KOPT-K1 (cell line): ENCODE results near the gene SPATS2L.

Experiments
- H3K27ac ChIP-seq: fragments of 200-600 bp; sonication (generic); 2 replicates; pipeline ENCODE4 v1.5.1; 2016; ENCODE audit warnings: antibody characterized with exemption, mild to moderate bottlenecking, low read depth, low read length; ENCODE audit not compliant: poor library complexity, severe bottlenecking
- H3K36me3 ChIP-seq: fragments of 200-600 bp; sonication (generic); 2 replicates; pipeline ENCODE4 v1.5.1; 2017; ENCODE audit warnings: antibody characterized with exemption, mild to moderate bottlenecking, low read length, moderate library complexity; ENCODE audit not compliant: insufficient read depth
- H3K9me3 ChIP-seq: fragments of 200-600 bp; sonication (generic); 2 replicates; pipeline ENCODE4 v1.5.1; 2017; ENCODE audit warnings: antibody characterized with exemption, low read length, mild to moderate bottlenecking; ENCODE audit not compliant: insufficient read depth, poor library complexity, severe bottlenecking

Gene SPATS2L

GRCh38 chr2:200411831-200412230, 105.3 kb downstream of the SPATS2L start:
- Histone ChIP-seq H3K27ac (no peak overlapping the region), H3K9me3 (no peaks in the 10 kb centered on the region), H3K36me3 (no peaks in the 10 kb centered on the region)

GRCh38 chr2:200414367-200414766, 107.9 kb downstream of the SPATS2L start:
- Histone ChIP-seq H3K36me3 (no peaks in the 10 kb centered on the region), H3K9me3 (no peaks in the 10 kb centered on the region), H3K27ac (no peak overlapping the region)

- Histone ChIP-seq H3K27ac (no peak overlapping the region), H3K36me3 (no peaks in the 10 kb centered on the region), H3K9me3 (no peaks in the 10 kb centered on the region)
Observed at GRCh38 chr2:200415455-200415854, 109.0 kb downstream of the SPATS2L start.

- Histone ChIP-seq H3K36me3 (no peaks in the 10 kb centered on the region), H3K9me3 (no peaks in the 10 kb centered on the region), H3K27ac (no peak overlapping the region)
Observed at GRCh38 chr2:200416878-200417277, 110.4 kb downstream of the SPATS2L start.

DNA sequence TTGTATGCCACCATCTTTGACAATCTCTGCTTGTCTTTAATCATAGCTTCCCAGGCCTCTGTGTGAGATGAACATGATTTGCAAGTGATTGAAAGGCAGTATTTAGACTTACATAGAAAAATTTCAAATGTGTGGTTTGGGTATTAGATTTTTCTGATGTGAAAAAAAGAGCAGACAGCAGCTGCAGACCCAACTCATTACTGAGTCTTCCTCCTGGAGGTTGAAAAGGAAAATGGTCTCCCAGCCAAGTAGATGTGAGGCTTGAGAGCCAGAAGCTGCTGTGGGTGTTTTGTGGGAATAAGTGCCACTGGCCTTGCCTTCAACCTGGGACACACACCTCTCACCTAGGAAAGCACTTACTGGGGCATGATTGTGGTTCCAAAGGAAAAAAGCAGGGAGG, 110.9 kb downstream of the SPATS2L start:
- H3K36me3 ChIP-seq: no peaks in the 10 kb centered on the region
- no peaks in the 10 kb centered on the region for H3K9me3 ChIP-seq
- H3K27ac ChIP-seq: no peak overlapping the region

DNA sequence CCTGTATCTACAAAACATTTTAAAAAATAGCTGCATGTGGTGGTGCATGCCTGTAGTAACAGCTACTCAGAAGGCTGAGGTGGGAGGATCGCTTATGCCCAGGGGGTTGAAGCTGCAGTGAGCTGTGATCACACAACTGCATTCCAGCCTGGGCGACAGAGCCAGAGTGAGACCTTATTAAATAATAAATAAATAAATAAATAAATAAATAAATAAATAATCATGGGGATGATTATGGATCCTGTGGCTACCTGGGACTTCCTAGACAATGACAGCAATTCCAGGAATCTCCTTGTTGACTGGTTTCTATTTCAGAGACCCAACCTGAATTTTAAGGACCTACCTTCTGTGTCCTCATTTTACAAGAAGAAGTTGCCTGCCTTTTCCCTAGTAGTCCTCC, 111.9 kb downstream of the SPATS2L start:
- Histone ChIP-seq H3K27ac (no peak overlapping the region), H3K36me3 (no peaks in the 10 kb centered on the region), H3K9me3 (no peaks in the 10 kb centered on the region)

DNA sequence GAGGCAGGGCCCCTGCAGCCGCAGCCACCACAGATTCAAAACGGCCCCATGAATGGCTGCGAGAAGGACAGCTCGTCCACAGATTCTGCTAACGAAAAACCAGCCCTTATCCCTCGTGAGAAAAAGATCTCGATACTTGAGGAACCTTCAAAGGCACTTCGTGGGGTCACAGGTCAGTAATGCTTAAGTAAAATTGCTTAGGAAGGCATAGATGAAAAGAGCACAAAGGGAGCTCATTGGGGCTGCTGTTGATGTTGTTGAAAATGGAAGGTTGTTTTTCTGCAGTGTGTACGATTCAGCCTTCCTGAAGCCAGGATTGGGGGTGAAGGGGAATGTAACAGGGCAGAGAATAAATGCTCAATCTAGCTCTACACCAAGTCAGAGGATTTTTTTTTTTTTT, 112.8 kb downstream of the SPATS2L start:
- Histone ChIP-seq H3K27ac (no peak overlapping the region), H3K36me3 (no peaks in the 10 kb centered on the region), H3K9me3 (no peaks in the 10 kb centered on the region)

DNA sequence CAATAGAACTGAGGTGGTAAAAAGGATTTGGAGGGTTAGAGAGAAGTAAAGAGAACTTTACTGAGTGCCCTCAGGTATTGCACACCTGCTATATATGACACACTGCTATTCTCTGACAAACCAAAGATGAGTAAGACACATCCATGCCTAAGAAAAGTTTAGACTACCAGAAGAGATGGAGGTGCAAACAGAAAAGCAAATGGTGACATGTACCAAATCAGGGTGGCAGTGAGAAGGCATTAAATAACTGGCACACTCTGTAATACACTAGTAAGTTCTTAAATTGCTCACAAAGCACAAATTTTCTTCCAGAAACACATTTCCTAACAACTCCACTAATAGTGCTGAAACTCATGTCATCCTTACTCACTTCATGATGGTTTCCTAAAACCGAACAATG, 114.8 kb downstream of the SPATS2L start:
- Histone ChIP-seq H3K36me3 (no peaks in the 10 kb centered on the region), H3K27ac (no peak overlapping the region), H3K9me3 (no peaks in the 10 kb centered on the region)

DNA sequence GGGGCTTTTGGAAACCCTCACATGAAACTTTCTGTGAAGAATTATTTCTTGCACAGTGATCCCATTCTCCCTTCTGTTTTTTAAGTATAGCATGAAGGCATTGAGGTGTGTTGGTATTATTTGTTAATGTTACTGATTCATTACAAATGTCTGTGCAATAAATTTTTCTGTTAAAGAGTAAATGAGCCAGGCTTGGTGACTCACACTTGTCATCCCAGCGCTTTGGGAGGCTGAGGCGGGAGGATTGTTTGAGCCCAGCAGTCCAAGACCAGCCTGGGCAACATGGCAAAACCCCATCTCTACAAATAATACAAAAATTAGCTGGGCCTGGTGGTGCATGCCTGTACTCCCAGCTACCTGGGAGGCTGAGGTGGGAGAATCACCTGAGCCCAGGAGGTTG, 115.6 kb downstream of the SPATS2L start:
- no peak overlapping the region for H3K27ac ChIP-seq
- H3K36me3 ChIP-seq: no peaks in the 10 kb centered on the region
- H3K9me3 ChIP-seq: no peaks in the 10 kb centered on the region

DNA sequence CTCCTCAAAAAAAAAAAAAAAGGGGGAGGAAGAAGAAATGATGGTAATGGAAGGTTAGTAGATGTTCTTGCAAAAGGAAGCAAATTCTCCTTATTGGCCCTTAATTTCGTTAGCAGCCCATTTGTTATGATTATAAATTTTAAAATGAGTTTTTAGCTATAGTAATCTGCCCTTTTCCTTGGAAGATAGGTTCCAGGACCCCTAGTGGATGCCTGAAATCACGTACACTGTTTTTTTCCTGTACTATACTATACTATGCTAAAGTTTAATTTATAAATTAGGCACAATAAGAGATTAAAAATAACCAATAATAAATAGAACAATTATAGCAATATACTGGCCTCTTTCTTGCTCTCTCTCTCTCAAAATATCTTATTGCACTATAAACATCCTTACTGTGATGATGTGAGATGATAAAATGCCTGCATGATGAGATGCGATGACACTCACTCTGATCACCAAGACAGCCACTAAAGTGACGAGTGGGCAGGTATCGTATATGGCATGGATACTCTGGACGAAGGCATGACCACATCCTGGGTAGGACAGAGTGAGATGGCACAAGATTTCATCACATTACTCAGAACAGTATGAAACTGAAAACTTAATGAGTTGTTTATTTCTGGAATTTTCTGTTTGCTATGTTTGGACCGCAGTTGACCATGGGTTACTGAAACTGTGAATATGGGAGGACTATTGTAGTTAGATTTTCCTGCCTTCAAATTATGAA, 116.2 kb downstream of the SPATS2L start:
- Histone ChIP-seq H3K36me3 (no peaks in the 10 kb centered on the region), H3K9me3 (no peaks in the 10 kb centered on the region), H3K27ac (no peak overlapping the region)

DNA sequence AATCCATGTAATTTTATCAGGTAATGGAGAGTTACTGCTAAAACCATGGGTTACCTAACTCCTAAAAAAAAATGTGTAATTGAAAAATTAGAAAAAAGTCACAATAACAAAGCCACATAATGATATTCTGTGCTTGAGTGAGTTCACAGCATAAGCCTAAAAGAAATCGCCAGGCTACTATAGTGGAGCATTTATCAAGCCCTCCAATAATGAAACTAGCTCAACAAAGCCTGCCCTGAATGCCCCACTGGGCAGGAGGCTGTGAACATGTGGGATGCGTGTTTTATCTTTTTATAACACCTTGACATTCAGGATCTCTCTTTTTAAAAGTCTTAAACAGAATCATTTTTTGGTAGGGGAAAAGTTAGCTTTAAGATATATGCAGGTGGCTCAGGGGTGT, 117.0 kb downstream of the SPATS2L start:
- Histone ChIP-seq H3K27ac (no peak overlapping the region), H3K36me3 (no peaks in the 10 kb centered on the region), H3K9me3 (no peaks in the 10 kb centered on the region)

GRCh38 chr2:200425026-200425821, 118.7 kb downstream of the SPATS2L start:
- H3K36me3 ChIP-seq: no peaks in the 10 kb centered on the region

DNA sequence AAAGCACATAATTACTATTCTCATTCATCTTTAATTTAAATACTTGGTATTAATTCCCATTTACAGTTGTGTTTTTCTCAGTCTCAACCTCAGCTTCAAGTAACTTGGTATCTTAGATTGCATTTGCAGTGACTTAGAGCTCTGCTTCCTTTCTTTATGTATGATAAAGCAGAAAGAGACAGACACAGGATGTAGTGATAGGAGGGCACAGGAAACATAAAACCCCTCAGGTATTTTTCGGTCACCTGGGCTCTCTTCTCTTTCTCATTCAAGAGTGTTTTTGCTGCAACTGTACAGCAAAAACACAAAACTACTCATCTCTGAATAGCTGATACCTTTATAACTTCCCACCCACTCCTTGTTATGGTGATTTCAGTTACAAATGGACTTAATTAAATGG, 120.3 kb downstream of the SPATS2L start:
- Histone ChIP-seq H3K36me3 (no peaks in the 10 kb centered on the region), H3K27ac (no peak overlapping the region), H3K9me3 (no peaks in the 10 kb centered on the region)

More at GRCh38 chr2:200425026-200425821, 118.7 kb downstream of the SPATS2L start:
- Histone ChIP-seq H3K9me3 (no peaks in the 10 kb centered on the region), H3K27ac (no peak overlapping the region)

DNA sequence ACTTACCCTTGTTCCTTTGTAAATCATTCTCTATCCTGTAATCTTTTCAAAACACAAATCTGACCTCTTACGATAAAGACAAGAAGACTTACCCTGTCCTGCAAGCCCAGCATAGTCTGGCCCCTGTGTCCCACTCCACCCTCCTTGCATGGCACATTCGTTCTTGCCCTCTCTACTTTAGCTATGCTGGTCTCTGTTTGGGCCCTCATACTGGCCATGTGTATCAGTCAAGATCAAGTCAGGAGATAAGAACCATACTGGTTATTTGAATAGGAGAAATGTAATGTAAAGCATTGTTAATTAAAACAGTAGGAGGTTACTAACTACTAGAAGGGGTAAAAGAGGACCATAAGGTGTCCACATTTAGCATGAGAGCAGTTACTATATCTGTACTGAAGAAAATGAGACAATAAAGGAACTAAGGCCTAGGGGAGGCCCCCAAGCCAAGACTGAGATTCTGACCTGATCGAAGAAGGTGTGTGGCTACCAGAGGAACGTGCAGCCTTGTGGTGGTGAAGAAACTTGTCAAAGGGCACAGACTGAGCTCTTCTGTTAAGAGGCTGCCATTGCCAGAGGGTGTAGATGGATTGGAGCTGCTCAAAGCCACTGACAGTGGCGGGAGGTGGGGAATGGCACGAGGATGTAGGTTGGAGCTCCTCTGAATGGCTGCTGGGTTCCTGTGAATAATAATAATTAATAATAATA, 122.6 kb downstream of the SPATS2L start:
- Histone ChIP-seq H3K36me3 (no peaks in the 10 kb centered on the region), H3K27ac (no peak overlapping the region)

GRCh38 chr2:200430017-200430416, 123.5 kb downstream of the SPATS2L start:
- Histone ChIP-seq H3K27ac (no peak overlapping the region), H3K9me3 (no peaks in the 10 kb centered on the region), H3K36me3 (no peaks in the 10 kb centered on the region)

More for the DNA sequence above, 122.6 kb downstream of the SPATS2L start:
- H3K9me3 ChIP-seq: no peaks in the 10 kb centered on the region
